Measurements from ENCODE around the gene LARGE1. TPM values are rescaled to one million over a fixed set of nuclear protein-coding genes. Genes with fewer than 3 reads are reported as not detected.

Gene LARGE1
- total RNA-seq, 6 experiments from 2014 or later: 12.2 to 28.3 (median 15.2) TPM

GRCh38 chr22:33897448-33897835, 22.8 kb downstream of the LARGE1 start:
- intact Hi-C loops (cut with DNase I): no loop called here
- H3K27me3 ChIP-seq: no peaks in the 10 kb centered on the region
- H3K4me3 ChIP-seq: no peak overlapping the region
- no peak overlapping the region for H3K27ac ChIP-seq
- peaks cover 0 to 19% (median 8%) of the 10 kb centered on the region in 4 donors for H3K4me1 ChIP-seq
- 68% methylated on average over 7 of the region's 8 CpGs for WGBS (ENCODE audit: insufficient coverage, low coverage, low lambda C conversion rate, missing lambda C conversion rate)
- H3K36me3 ChIP-seq: no peaks in the 10 kb centered on the region
- TF ChIP-seq CTCF (IDR thresholded peaks at IDR 0.05): no peak
- TF ChIP-seq POLR2A (IDR thresholded peaks at IDR 0.05): no peak
- no peak for DNase-seq
- H3K9me3 ChIP-seq: no peaks in the 10 kb centered on the region
- no peak for ATAC-seq

GRCh38 chr22:33896575-33897447, 23.5 kb downstream of the LARGE1 start:
- Histone ChIP-seq H3K36me3 (no peaks in the 10 kb centered on the region), H3K4me3 (no peak overlapping the region), H3K27me3 (no peaks in the 10 kb centered on the region), H3K27ac (no peak overlapping the region), H3K9me3 (no peaks in the 10 kb centered on the region), H3K4me1 (peaks cover 0 to 23% (median 8%) of the 10 kb centered on the region in 4 donors)
- DNase-seq: no peak
- intact Hi-C loops (cut with DNase I): no loop called here
- no peak for TF ChIP-seq POLR2A (IDR thresholded peaks at IDR 0.05)
- TF ChIP-seq CTCF (IDR thresholded peaks at IDR 0.05): no peak
- 85% methylated on average over 8 of the region's 12 CpGs for WGBS (ENCODE audit: insufficient coverage, low coverage, low lambda C conversion rate, missing lambda C conversion rate)
- ATAC-seq: no peak

DNA sequence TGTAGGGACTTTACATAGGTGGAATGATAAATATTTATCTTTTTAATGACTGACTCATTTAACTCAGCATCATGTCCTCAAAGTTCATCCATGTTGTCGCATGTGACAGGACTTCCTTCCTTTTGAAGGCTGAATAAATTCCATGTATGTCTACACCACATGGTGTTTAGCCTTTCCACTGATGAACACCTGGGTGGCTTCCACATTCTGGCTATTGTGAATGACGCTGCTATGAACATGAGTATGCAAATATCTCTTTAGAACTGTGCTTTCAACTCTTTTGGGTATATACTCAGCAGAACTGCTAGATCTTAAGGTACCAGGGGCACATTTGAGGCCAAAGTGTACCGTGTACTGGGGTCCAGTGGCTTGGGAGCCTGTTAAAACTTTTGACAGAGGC, 24.1 kb downstream of the LARGE1 start:
- no peak overlapping the region for H3K27ac ChIP-seq
- ATAC-seq (no peak), DNase-seq (no peak)
- peaks cover 0 to 23% (median 8%) of the 10 kb centered on the region in 4 donors for H3K4me1 ChIP-seq
- 100% methylated on average over 2 of the region's 3 CpGs for WGBS (ENCODE audit: insufficient coverage, low coverage, low lambda C conversion rate, missing lambda C conversion rate)
- intact Hi-C loops (cut with DNase I): no loop called here
- no peak overlapping the region for H3K4me3 ChIP-seq
- H3K36me3 ChIP-seq: no peaks in the 10 kb centered on the region
- TF ChIP-seq CTCF (IDR thresholded peaks at IDR 0.05) (no peak), POLR2A (IDR thresholded peaks at IDR 0.05) (no peak)
- no peaks in the 10 kb centered on the region for H3K9me3 ChIP-seq
- H3K27me3 ChIP-seq: no peaks in the 10 kb centered on the region

- no peak for TF ChIP-seq POLR2A (IDR thresholded peaks at IDR 0.05)
- no peak for TF ChIP-seq CTCF (IDR thresholded peaks at IDR 0.05)
- Histone ChIP-seq H3K9me3 (no peaks in the 10 kb centered on the region), H3K36me3 (no peaks in the 10 kb centered on the region), H3K4me1 (peaks cover 0 to 23% (median 8%) of the 10 kb centered on the region in 4 donors), H3K27me3 (no peaks in the 10 kb centered on the region), H3K4me3 (no peak overlapping the region), H3K27ac (no peak overlapping the region)
- intact Hi-C loops (cut with DNase I): no loop called here
- WGBS (ENCODE audit: insufficient coverage, low coverage, low lambda C conversion rate, missing lambda C conversion rate): 70% methylated on average over 2 of the region's 2 CpGs
- no peak for ATAC-seq
- DNase-seq: no peak
These were observed 24.8 kb downstream of the LARGE1 start for GRCh38 chr22:33895444-33895843.
